ENCODE data around the gene WDR7.

WDR7 gene

GRCh38 chr18:57081899-57082298, 430.7 kb downstream of the WDR7 start:
- no peak overlapping the region for H3K4me3 ChIP-seq (ENCODE audit: low read depth, low read length)
- TF ChIP-seq, protein P1, sequence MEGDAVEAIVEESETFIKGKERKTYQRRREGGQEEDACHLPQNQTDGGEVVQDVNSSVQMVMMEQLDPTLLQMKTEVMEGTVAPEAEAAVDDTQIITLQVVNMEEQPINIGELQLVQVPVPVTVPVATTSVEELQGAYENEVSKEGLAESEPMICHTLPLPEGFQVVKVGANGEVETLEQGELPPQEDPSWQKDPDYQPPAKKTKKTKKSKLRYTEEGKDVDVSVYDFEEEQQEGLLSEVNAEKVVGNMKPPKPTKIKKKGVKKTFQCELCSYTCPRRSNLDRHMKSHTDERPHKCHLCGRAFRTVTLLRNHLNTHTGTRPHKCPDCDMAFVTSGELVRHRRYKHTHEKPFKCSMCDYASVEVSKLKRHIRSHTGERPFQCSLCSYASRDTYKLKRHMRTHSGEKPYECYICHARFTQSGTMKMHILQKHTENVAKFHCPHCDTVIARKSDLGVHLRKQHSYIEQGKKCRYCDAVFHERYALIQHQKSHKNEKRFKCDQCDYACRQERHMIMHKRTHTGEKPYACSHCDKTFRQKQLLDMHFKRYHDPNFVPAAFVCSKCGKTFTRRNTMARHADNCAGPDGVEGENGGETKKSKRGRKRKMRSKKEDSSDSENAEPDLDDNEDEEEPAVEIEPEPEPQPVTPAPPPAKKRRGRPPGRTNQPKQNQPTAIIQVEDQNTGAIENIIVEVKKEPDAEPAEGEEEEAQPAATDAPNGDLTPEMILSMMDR (IDR thresholded peaks at IDR 0.05; ENCODE audit: low read depth, low read length) = no peak

DNA sequence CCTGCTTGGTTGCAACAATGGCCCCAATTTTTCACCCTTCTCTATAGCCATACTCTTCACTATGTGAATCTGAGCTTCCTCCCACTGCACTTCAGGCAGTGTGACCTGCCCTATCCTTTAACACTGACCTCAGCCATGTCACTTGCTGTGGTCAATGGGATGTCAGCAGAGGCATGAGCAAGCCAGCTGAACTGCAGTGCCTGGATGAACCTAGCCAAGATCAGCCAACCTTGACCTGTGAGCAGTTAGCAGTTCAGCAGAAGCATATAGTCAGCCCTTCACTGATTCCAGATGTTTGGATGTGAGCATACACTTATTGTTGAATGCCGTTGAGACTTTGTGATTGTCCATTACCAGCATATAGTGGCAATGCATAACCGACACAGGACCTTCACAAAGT, 432.3 kb downstream of the WDR7 start:
- TF ChIP-seq, protein P1 (IDR thresholded peaks at IDR 0.05; ENCODE audit: low read depth, low read length) = no peak
- H3K4me3 ChIP-seq (ENCODE audit: low read depth, low read length) = no peak overlapping the region

DNA sequence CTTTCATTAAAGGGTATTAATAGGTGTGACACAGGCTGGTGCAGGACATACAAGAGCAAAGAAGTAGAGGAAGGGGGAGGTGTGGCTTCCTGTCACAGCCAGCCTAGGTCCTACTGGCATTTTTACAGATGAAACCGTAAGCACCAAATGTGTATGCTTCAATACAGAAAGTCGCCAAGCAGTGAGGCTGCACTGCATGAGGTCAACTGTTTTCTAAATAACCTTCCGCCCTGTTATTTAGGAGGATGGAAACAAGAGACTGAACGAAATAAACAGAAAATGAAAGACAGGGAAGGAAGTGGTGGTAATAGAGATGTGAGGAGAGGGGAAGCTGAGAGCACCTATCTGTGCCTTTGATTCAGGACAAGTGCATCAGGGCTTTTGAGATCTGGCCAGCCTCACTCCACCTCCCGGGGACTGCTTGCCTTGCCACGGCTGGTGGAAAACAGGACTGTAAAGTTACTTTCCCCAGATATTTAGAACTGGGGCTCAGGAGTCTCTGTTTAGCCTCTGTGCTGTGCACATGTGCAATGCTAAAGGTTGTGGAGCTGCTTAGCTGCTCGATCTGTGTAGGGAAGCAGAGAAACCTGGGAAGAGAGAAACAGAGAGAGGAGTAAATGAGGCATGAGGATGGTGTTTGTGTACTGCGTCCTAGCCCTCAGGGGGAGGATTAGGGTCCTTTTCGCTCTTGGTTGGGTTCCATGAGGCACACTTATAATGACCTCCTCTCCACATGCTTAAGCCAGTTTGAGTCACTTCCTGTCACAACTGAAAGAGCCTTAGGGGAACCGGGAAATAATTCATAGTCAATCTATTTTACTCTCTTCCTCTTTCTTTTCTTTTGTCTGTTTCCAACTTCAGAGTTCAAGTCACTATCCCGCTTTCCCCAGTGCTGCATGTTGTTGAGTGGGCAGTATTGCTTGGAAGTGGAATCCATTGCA, 433.4 kb downstream of the WDR7 start:
- H3K4me3 ChIP-seq (ENCODE audit: low read depth, low read length) = no peak overlapping the region
- TF ChIP-seq, protein P1 (IDR thresholded peaks at IDR 0.05; ENCODE audit: low read depth, low read length) = no peak

GRCh38 chr18:57085371-57085770, 434.2 kb downstream of the WDR7 start:
- no peak overlapping the region for H3K4me3 ChIP-seq (ENCODE audit: low read depth, low read length)
- TF ChIP-seq, protein P1 (IDR thresholded peaks at IDR 0.05; ENCODE audit: low read depth, low read length) = no peak

DNA sequence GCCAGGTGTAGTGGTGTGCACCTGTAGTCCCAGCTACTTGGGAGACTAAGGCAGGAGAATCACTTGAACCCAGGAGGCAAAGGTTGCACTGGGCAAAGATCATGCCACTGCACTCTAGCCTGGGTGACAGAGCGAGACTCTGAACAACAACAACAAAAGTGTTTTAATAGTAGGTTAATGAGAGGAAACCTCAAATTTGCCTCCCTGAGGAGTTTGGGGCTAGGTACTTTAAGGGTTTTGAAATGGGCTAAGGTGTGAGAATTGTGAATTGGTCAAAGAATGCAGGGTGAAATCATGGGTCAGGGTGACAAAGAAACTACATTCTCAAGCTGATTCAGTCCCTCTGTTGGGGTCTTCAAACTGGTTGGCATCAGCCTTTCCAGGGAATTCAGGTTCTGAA, 435.0 kb downstream of the WDR7 start:
- TF ChIP-seq, protein P1 (IDR thresholded peaks at IDR 0.05; ENCODE audit: low read depth, low read length) = no peak
- no peak overlapping the region for H3K4me3 ChIP-seq (ENCODE audit: low read depth, low read length)
